ENCODE data around the gene CDC25B.

CDC25B gene

DNA sequence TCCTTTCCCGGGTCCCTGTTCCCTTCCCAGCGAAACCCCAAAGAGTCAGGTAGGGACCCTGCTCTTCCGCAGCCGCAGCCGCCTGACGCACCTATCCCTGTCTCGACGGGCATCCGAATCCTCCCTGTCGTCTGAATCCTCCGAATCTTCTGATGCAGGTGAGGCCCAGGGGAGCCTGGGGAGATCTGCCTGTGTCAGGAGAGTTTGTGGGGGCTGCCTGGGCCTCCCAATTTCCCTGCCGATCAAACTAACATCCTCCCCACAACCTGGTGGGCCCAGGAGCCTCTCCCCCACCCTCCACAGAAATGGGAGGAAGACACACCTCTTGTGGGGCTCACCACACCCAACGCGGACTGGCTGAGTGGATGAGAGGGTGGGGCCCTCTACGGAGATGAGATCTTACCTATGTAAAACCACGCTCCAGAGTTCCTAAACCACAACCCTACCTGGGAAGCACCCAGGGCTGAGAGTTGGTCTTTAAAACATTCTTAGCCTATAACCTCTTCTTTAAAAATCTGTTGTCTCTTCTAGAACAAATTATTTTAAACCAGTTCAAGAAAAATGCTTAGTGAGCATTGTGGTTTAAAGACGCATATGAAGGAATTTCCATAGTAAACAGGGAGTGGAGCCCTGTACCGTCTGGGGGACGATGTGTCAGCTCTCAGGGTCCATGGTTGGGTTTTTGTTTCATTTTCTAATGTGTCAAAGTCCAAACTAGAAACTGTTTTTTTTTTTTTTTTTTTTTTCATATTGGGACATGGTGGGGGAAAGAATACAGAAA, 1.7 kb downstream of the CDC25B start:
- H3K4me3 Mint-ChIP-seq: peak overlapping the region; percentile 99 to 100
- DNase-seq: no peak
- H3K27me3 Mint-ChIP-seq: no peaks in the 10 kb centered on the region
- H3K36me3 Mint-ChIP-seq (ENCODE audit: insufficient read depth): peaks cover 73% of the 10 kb centered on the region
- H3K9me3 Mint-ChIP-seq: no peaks in the 10 kb centered on the region
- no peak for ATAC-seq (replicated peaks)
- H3K4me1 Mint-ChIP-seq (ENCODE audit: low read depth in 2 of 2): peaks cover 49 to 51% of the 10 kb centered on the region in 2 donors
- H3K27ac Mint-ChIP-seq: peak overlapping the region; percentile 94 to 96

DNA sequence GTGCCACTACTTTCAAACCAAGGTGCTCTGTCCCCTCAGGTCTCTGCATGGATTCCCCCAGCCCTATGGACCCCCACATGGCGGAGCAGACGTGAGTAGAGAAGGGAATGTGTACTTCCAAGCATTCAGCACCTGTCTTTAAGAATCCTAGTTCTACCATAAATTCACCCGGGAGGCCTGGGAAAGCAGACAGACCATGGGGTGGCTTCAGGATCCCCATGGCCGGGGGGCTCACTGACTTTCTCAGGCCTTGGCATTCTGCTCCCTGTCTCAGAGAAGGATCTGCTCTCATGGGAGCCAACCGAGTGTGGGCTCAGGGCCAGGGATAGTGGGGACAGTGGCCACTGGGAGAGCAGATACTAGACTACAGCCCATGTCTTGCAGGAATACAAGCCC, 2.3 kb downstream of the CDC25B start:
- Mint-ChIP-seq H3K4me3 (peak overlapping the region; percentile 99 to 100), H3K27ac (peak overlapping the region; percentile 94 to 96), H3K27me3 (no peaks in the 10 kb centered on the region), H3K36me3 (ENCODE audit: insufficient read depth) (peaks cover 79% of the 10 kb centered on the region), H3K9me3 (no peaks in the 10 kb centered on the region), H3K4me1 (ENCODE audit: low read depth in 2 of 2) (peaks cover 53 to 56% of the 10 kb centered on the region in 2 donors)
- DNase-seq (no peak), ATAC-seq (replicated peaks) (no peak)

DNA sequence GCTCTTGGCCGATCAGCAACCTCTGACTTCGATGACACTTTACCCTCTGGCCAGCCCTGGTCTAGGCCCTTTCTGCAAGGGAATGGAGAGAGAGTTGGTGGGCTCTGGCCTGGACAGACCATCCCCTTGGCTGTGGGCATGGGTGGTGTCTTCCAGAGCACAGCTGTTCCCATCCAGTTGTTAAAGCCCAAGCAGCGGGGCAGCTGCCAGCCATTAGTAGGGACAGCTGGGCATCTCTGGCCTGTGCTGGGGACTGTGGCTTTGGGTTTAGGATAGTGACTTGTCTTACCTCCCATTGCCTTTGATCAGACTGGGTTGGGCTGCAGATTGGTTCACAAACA, 2.8 kb downstream of the CDC25B start:
- H3K4me3 Mint-ChIP-seq: peak overlapping the region; percentile 99 to 100
- ATAC-seq (replicated peaks): peak; percentile 7
- H3K27me3 Mint-ChIP-seq: no peaks in the 10 kb centered on the region
- peaks cover 58 to 62% of the 10 kb centered on the region in 2 donors for H3K4me1 Mint-ChIP-seq (ENCODE audit: low read depth in 2 of 2)
- no peak for DNase-seq
- H3K9me3 Mint-ChIP-seq: no peaks in the 10 kb centered on the region
- peak overlapping the region; percentile 94 to 96 for H3K27ac Mint-ChIP-seq
- H3K36me3 Mint-ChIP-seq (ENCODE audit: insufficient read depth): peaks cover 84% of the 10 kb centered on the region

DNA sequence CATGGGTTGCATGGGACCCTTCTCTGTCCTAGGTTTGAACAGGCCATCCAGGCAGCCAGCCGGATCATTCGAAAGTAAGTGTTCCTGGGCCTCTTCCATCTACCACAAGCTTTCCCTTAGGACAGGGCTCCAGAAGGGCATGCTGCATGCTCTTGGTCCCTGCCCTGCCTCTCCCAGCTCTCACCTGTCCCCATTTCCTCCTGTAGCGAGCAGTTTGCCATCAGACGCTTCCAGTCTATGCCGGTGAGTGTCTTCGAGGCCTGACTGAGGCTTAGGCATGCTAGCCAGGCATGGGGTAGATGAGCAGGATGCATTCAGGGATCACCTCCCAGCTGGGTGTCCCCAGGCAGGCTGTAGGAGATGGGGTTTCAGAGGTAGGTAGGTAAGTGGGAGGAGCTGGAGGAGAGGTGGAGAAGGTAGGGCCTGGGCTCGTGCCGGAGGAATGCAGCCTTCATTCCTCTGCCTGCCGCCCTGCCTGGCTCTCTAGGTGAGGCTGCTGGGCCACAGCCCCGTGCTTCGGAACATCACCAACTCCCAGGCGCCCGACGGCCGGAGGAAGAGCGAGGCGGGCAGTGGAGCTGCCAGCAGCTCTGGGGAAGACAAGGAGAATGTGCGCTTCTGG, 4.3 kb downstream of the CDC25B start:
- ATAC-seq (replicated peaks) (no peak), DNase-seq (no peak)
- Mint-ChIP-seq H3K4me1 (ENCODE audit: low read depth in 2 of 2) (peaks cover 64 to 70% of the 10 kb centered on the region in 2 donors), H3K9me3 (no peaks in the 10 kb centered on the region), H3K27ac (peak overlapping the region; percentile 82 to 96), H3K4me3 (peak overlapping the region; percentile 99 to 100), H3K27me3 (no peaks in the 10 kb centered on the region), H3K36me3 (ENCODE audit: insufficient read depth) (peaks cover 86% of the 10 kb centered on the region)

DNA sequence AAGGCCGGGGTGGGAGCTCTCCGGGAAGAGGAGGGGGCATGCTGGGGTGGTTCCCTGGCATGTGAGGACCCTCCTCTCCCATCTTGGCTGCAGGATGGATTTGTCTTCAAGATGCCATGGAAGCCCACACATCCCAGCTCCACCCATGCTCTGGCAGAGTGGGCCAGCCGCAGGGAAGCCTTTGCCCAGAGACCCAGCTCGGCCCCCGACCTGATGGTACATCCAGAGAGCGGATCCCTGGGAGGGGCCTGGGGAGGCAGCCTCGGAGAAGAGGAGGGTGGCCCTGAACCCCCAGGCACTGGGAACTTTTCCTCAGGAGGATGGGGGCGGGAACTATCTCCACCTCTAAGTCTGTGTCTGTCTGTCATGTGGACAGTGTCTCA, 4.8 kb downstream of the CDC25B start:
- no peak for DNase-seq
- peak overlapping the region in 1 of 2 donors; percentile 99 for H3K4me3 Mint-ChIP-seq
- peak overlapping the region; percentile 82 to 96 for H3K27ac Mint-ChIP-seq
- peaks cover 86% of the 10 kb centered on the region for H3K36me3 Mint-ChIP-seq (ENCODE audit: insufficient read depth)
- no peak for ATAC-seq (replicated peaks)
- H3K27me3 Mint-ChIP-seq: no peaks in the 10 kb centered on the region
- H3K9me3 Mint-ChIP-seq: no peaks in the 10 kb centered on the region
- H3K4me1 Mint-ChIP-seq (ENCODE audit: low read depth in 2 of 2): peaks cover 64 to 71% of the 10 kb centered on the region in 2 donors

DNA sequence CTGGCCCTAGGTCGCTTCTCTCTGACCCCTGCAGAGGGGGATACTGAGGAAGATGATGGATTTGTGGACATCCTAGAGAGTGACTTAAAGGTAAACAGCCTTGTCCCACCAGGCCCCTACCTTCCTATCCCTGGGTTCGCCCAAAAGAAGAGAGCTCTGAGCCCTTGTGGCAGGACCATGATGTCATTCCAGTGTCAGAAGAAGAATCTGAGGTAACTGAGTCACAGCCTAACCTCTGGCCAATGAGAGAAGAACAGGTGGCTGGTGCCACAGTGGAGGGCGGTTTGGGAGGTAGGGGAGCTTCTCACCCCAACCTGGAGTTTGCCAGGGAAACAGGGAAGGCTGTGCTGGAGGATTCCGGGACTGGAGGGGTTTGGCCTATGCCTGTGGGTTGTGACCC, 5.2 kb downstream of the CDC25B start:
- peak overlapping the region in 1 of 2 donors; percentile 99 for H3K4me3 Mint-ChIP-seq
- no peaks in the 10 kb centered on the region for H3K27me3 Mint-ChIP-seq
- peak overlapping the region; percentile 82 to 96 for H3K27ac Mint-ChIP-seq
- DNase-seq (no peak), ATAC-seq (replicated peaks) (no peak)
- H3K9me3 Mint-ChIP-seq: no peaks in the 10 kb centered on the region
- H3K4me1 Mint-ChIP-seq (ENCODE audit: low read depth in 2 of 2): peaks cover 66 to 71% of the 10 kb centered on the region in 2 donors
- H3K36me3 Mint-ChIP-seq (ENCODE audit: insufficient read depth): peaks cover 86% of the 10 kb centered on the region

DNA sequence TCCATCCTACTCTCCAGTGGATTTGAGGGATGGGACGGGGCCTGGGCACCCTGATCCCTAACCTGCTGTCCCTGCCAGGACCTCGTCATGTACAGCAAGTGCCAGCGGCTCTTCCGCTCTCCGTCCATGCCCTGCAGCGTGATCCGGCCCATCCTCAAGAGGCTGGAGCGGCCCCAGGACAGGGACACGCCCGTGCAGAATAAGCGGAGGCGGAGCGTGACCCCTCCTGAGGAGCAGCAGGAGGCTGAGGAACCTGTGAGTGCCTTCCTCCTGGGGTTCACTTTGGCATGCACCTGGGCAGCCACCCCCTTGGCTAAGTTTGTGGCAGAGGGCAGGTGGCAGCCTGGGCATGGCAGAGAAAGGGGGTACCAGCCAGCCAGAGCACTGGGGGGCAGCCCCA, 5.7 kb downstream of the CDC25B start:
- H3K36me3 Mint-ChIP-seq (ENCODE audit: insufficient read depth): peaks cover 87% of the 10 kb centered on the region
- H3K27me3 Mint-ChIP-seq: no peaks in the 10 kb centered on the region
- no peak for ATAC-seq (replicated peaks)
- no peaks in the 10 kb centered on the region for H3K9me3 Mint-ChIP-seq
- H3K4me1 Mint-ChIP-seq (ENCODE audit: low read depth in 2 of 2): peaks cover 70 to 73% of the 10 kb centered on the region in 2 donors
- H3K4me3 Mint-ChIP-seq: no peak overlapping the region
- H3K27ac Mint-ChIP-seq: peak overlapping the region; percentile 82 to 96
- no peak for DNase-seq

DNA sequence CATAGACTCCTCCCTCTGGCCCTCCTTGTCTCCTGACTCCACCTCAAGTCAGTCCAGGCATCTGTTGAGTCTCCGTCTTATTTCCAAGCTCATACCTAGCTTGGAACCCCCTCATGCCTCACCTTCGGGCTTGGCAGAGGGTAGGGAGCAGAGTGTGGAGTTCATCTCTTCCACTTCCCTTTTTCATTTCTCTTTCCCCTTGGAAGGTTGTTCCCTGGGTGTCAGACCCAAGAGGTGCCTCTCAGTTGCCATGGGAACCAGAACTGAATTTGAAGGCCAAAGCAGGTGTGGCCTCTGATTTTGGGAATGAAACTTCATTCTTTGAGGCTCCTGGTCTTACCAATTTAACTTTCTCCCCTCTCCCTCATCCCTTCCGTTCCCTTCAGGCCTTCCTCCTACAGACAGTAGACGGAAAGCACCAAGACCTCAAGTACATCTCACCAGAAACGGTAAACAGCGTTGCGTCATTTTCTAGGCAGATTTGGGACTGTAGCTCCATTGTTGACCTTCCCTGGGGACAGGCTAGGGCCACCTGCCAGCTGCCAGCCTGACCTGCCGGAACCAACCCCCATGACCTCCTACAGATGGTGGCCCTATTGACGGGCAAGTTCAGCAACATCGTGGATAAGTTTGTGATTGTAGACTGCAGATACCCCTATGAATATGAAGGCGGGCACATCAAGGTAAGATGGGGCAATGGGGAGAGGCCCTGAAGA, 6.6 kb downstream of the CDC25B start:
- ATAC-seq (replicated peaks): no peak
- Mint-ChIP-seq H3K27ac (peak overlapping the region; percentile 95 to 96), H3K4me3 (peak overlapping the region; percentile 42 to 49), H3K4me1 (ENCODE audit: low read depth in 2 of 2) (peaks cover 73 to 74% of the 10 kb centered on the region in 2 donors), H3K27me3 (no peaks in the 10 kb centered on the region), H3K36me3 (ENCODE audit: insufficient read depth) (peaks cover 83% of the 10 kb centered on the region), H3K9me3 (no peaks in the 10 kb centered on the region)
- DNase-seq: no peak

DNA sequence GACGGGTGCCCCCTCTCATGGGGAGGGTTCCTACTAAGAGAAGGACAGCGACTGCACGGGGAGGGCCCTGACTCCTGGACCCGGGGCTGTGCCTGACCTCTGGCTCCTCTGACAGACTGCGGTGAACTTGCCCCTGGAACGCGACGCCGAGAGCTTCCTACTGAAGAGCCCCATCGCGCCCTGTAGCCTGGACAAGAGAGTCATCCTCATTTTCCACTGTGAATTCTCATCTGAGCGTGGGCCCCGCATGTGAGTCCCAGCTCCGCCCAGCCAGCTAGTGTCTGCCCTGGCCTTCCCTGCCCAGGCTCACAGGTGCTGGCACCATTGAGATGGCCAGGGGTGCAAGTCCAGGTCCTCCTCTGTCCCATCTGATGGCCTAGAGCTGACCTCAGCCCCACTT, 7.2 kb downstream of the CDC25B start:
- no peak overlapping the region for H3K4me3 Mint-ChIP-seq
- ATAC-seq (replicated peaks): no peak
- no peak for DNase-seq
- H3K27ac Mint-ChIP-seq: peak overlapping the region; percentile 95 to 96
- H3K27me3 Mint-ChIP-seq: no peaks in the 10 kb centered on the region
- peaks cover 68 to 69% of the 10 kb centered on the region in 2 donors for H3K4me1 Mint-ChIP-seq (ENCODE audit: low read depth in 2 of 2)
- no peaks in the 10 kb centered on the region for H3K9me3 Mint-ChIP-seq
- H3K36me3 Mint-ChIP-seq (ENCODE audit: insufficient read depth): peaks cover 77% of the 10 kb centered on the region

DNA sequence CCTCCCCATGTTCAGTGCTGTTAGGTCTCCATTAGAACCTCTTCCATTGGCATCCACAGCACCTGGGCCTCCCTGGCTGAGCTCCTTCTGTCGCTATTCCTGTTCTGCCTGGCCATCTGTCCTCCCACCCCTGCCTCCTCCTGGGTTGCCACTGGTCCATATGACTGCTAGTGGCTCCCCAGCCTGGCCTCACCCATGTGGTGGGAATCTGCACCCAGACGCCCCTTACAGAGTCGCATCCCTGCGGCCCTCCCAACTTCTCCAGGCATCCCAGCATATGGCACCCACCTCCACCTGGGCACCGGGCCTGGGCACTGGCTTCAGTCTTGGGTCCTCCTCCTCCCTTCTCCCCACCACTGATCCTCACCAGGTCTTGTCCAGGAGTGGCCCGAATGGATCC, 7.7 kb downstream of the CDC25B start:
- Mint-ChIP-seq H3K4me3 (peak overlapping the region in 1 of 2 donors; percentile 57), H3K27ac (peak overlapping the region; percentile 91 to 96), H3K36me3 (ENCODE audit: insufficient read depth) (peaks cover 71% of the 10 kb centered on the region), H3K9me3 (no peaks in the 10 kb centered on the region), H3K4me1 (ENCODE audit: low read depth in 2 of 2) (peaks cover 62 to 65% of the 10 kb centered on the region in 2 donors), H3K27me3 (no peaks in the 10 kb centered on the region)
- DNase-seq: no peak
- ATAC-seq (replicated peaks): no peak

DNA sequence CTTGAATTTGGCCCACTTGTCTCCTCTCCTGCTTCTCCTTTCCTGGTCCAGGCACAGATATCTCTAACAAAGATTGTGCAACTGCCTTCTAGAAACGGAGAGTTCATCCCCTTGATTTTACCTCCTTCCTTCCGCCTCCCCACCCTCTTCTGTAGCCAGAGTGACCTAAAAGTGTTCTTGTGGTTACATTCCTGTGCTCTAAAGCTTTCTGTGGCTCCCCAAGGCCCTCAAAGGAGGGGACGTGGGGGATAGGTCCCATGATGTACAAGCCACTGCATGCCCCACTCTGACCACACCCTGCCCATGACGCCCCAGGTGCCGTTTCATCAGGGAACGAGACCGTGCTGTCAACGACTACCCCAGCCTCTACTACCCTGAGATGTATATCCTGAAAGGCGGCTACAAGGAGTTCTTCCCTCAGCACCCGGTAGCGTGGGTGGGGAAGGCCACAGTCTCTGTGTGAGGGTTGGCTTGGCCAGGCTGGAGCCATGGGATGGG, 8.2 kb downstream of the CDC25B start:
- Mint-ChIP-seq H3K4me3 (peak overlapping the region in 1 of 2 donors; percentile 57), H3K27ac (peak overlapping the region; percentile 91 to 96), H3K4me1 (ENCODE audit: low read depth in 2 of 2) (peaks cover 59 to 60% of the 10 kb centered on the region in 2 donors), H3K36me3 (ENCODE audit: insufficient read depth) (peaks cover 67% of the 10 kb centered on the region), H3K9me3 (no peaks in the 10 kb centered on the region), H3K27me3 (no peaks in the 10 kb centered on the region)
- DNase-seq (no peak), ATAC-seq (replicated peaks) (peak; percentile 39)

DNA sequence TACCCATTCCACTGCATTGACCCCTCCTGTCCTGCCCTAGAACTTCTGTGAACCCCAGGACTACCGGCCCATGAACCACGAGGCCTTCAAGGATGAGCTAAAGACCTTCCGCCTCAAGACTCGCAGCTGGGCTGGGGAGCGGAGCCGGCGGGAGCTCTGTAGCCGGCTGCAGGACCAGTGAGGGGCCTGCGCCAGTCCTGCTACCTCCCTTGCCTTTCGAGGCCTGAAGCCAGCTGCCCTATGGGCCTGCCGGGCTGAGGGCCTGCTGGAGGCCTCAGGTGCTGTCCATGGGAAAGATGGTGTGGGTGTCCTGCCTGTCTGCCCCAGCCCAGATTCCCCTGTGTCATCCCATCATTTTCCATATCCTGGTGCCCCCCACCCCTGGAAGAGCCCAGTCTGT, 8.7 kb downstream of the CDC25B start:
- DNase-seq (no peak), ATAC-seq (replicated peaks) (no peak)
- peak overlapping the region; percentile 46 to 70 for H3K27ac Mint-ChIP-seq
- peaks cover 55 to 56% of the 10 kb centered on the region in 2 donors for H3K4me1 Mint-ChIP-seq (ENCODE audit: low read depth in 2 of 2)
- H3K27me3 Mint-ChIP-seq: no peaks in the 10 kb centered on the region
- peaks cover 62% of the 10 kb centered on the region for H3K36me3 Mint-ChIP-seq (ENCODE audit: insufficient read depth)
- no peak overlapping the region for H3K4me3 Mint-ChIP-seq
- H3K9me3 Mint-ChIP-seq: no peaks in the 10 kb centered on the region

DNA sequence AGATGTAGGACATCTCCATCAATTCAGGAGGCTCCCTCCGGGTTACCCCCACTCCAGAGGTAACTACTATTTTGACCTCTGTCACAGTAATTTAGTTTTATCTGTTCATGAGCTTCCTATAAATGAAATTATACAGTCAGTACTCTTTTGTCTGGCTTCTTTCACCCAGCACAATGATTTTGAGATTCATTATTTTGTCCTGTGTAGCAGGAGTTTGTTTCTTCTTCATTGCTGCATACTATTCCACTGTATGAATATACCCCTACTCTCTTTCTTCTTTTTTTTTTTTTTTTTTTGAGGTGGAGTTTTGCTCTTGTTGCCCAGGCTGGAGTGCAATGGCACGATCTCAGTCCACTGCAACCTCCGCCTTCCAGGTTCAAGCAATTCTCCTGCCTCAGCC, 12.4 kb downstream of the CDC25B start:
- Mint-ChIP-seq H3K9me3 (no peaks in the 10 kb centered on the region), H3K27ac (peak overlapping the region in 1 of 2 donors; percentile 89), H3K27me3 (no peaks in the 10 kb centered on the region), H3K36me3 (ENCODE audit: insufficient read depth) (peaks cover 43% of the 10 kb centered on the region), H3K4me1 (ENCODE audit: low read depth in 2 of 2) (peaks cover 62 to 64% of the 10 kb centered on the region in 2 donors), H3K4me3 (peak overlapping the region in 1 of 2 donors; percentile 29)
- DNase-seq (no peak), ATAC-seq (replicated peaks) (no peak)
